B cell (primary cell): ENCODE data around the gene LIPM.

Experiments used
- EZH2 ChIP-seq: IDR thresholded peaks from 2 replicates; pipeline ENCODE4 v1.6.1; 2012; ENCODE audit warnings: borderline replicate concordance, low read depth, mild to moderate bottlenecking, moderate library complexity, low read length; ENCODE audit not compliant: insufficient read depth, poor library complexity, severe bottlenecking
- TF ChIP-seq, protein P1 (sequence below): fragments of 200-600 bp; IDR thresholded peaks from one replicate; pipeline ENCODE4 v1.8.0; 2022; ENCODE audit warnings: antibody characterized with exemption, mild to moderate bottlenecking

- TF ChIP-seq, protein P1, sequence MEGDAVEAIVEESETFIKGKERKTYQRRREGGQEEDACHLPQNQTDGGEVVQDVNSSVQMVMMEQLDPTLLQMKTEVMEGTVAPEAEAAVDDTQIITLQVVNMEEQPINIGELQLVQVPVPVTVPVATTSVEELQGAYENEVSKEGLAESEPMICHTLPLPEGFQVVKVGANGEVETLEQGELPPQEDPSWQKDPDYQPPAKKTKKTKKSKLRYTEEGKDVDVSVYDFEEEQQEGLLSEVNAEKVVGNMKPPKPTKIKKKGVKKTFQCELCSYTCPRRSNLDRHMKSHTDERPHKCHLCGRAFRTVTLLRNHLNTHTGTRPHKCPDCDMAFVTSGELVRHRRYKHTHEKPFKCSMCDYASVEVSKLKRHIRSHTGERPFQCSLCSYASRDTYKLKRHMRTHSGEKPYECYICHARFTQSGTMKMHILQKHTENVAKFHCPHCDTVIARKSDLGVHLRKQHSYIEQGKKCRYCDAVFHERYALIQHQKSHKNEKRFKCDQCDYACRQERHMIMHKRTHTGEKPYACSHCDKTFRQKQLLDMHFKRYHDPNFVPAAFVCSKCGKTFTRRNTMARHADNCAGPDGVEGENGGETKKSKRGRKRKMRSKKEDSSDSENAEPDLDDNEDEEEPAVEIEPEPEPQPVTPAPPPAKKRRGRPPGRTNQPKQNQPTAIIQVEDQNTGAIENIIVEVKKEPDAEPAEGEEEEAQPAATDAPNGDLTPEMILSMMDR = peak; percentile 73
- no peak for TF ChIP-seq EZH2
These were observed 7.8 kb downstream of the LIPM start for GRCh38 chr10:88810196-88810961.
